ENCODE measurements around the gene EPHA7.

DNA sequence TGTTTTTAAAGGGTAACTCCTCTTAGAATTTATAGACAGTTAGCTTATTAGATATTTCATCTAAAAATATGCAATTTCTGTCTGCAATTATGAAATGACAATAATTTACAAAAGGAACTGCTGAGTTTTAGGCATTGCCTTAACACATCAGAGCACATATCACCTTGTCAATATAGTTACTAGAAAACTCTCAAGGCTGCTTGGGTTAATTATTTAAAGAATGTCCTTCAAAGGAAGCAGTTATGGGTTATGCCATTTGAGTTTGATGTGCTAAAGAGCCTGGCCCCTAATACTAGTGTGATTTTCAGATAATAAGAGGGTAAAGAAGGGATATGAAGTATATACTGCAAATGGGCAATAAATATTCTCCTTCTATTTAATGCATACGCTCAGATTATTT lies 192.5 kb downstream of the EPHA7 start:
- TF ChIP-seq, protein P1, sequence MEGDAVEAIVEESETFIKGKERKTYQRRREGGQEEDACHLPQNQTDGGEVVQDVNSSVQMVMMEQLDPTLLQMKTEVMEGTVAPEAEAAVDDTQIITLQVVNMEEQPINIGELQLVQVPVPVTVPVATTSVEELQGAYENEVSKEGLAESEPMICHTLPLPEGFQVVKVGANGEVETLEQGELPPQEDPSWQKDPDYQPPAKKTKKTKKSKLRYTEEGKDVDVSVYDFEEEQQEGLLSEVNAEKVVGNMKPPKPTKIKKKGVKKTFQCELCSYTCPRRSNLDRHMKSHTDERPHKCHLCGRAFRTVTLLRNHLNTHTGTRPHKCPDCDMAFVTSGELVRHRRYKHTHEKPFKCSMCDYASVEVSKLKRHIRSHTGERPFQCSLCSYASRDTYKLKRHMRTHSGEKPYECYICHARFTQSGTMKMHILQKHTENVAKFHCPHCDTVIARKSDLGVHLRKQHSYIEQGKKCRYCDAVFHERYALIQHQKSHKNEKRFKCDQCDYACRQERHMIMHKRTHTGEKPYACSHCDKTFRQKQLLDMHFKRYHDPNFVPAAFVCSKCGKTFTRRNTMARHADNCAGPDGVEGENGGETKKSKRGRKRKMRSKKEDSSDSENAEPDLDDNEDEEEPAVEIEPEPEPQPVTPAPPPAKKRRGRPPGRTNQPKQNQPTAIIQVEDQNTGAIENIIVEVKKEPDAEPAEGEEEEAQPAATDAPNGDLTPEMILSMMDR (IDR thresholded peaks at IDR 0.05), result no peak
- TF ChIP-seq POLR2A (IDR thresholded peaks at IDR 0.05), result no peak

Measured in thyroid gland (tissue), 4 donors.